Measurements from ENCODE around the gene RASA3. TPM values are rescaled to one million over a fixed set of nuclear protein-coding genes. Genes with fewer than 3 reads are reported as not detected.

Gene RASA3
- total RNA-seq, 1 experiment from 2014 or later, result 22.3 TPM

GRCh38 chr13:114082849-114083645 lies 49.4 kb downstream of the RASA3 start (continued):
- TF ChIP-seq, protein P1, sequence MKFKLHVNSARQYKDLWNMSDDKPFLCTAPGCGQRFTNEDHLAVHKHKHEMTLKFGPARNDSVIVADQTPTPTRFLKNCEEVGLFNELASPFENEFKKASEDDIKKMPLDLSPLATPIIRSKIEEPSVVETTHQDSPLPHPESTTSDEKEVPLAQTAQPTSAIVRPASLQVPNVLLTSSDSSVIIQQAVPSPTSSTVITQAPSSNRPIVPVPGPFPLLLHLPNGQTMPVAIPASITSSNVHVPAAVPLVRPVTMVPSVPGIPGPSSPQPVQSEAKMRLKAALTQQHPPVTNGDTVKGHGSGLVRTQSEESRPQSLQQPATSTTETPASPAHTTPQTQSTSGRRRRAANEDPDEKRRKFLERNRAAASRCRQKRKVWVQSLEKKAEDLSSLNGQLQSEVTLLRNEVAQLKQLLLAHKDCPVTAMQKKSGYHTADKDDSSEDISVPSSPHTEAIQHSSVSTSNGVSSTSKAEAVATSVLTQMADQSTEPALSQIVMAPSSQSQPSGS (CRISPR knock-in tag; IDR thresholded peaks at IDR 0.05; ENCODE audit: borderline replicate concordance, low read depth), result no peak

DNA sequence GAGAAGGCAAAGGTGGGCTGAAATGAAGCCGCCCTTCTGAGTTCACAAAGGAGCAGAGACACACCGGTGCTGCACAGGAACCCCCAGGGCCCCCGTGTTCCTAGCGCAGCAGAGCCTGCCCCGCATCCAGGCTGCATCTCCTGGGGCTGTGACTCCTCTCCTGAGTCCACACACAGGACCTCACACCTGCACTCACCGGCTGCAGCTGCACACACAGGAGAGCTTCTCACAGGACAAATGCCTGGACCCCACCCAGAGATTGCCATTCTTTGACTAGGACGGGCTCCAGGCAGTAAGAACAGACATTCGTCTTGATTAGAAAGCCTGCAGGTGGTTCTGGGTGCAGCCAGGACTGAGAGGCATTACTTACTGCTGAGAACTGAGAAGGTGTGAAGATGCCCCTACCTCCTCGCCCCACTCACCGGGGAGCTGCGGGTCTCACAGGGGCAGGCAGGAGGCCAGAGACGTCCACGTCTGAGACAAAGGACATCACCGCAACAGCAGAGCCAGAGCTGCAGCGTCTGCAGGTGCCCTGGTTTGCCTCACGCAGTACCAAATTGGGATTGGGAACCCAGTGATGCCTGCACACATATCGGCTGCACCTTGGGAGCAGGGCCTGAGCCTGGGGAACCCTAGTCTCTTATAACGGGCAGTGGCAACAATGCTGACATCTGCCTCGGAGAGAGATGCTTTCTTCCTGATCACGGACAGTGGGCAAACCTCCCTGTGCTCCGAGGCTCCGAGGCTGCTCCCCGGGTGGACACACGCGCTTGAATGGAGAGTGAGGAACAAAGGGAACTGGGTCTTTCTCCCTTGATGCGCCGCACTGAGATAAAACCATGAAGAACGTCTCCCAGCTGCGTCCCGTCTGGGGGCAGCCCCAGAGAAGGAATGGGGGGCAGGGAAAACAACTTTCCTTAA lies 50.4 kb downstream of the RASA3 start:
- CTCF ChIA-PET, result interaction anchor here (1.5 kb wide), 1 partner anchor 30 kb away, joined by 3 read pairs; no protein-coding TSS in a partner anchor
- peaks cover 12% of the 10 kb centered on the region; the same call in 1 of the 2 replicates for H3K9me3 Mint-ChIP-seq
- DNase-seq (ENCODE audit: low spot score) (peak; percentile 8), ATAC-seq (no peak)
- H3K4me3 Mint-ChIP-seq, result no peak overlapping the region
- POLR2A ChIA-PET, result no interaction called here
- H3K27ac Mint-ChIP-seq, result no peak overlapping the region
- no peaks in the 10 kb centered on the region for H3K27me3 Mint-ChIP-seq (ENCODE audit: low read depth)
- TF ChIP-seq TP53 (CRISPR knock-in tag; IDR thresholded peaks at IDR 0.05) (no peak), ZNF423 (CRISPR knock-in tag; IDR thresholded peaks at IDR 0.05) (no peak), ZNF671 (CRISPR knock-in tag; IDR thresholded peaks at IDR 0.05) (no peak), ZNF219 (CRISPR knock-in tag; IDR thresholded peaks at IDR 0.05; ENCODE audit: borderline replicate concordance) (no peak), ZNF416 (CRISPR knock-in tag; IDR thresholded peaks at IDR 0.05) (no peak), ZNF121 (CRISPR knock-in tag; IDR thresholded peaks at IDR 0.05) (no peak), NFYB (CRISPR knock-in tag; conservative IDR thresholded peaks at IDR 0.05; ENCODE audit: low read depth) (no peak), KAT7 (CRISPR knock-in tag; IDR thresholded peaks at IDR 0.05; ENCODE audit: borderline replicate concordance) (no peak), OVOL2 (CRISPR knock-in tag; IDR thresholded peaks at IDR 0.05; ENCODE audit: borderline replicate concordance) (no peak)
- TF ChIP-seq, protein P2, sequence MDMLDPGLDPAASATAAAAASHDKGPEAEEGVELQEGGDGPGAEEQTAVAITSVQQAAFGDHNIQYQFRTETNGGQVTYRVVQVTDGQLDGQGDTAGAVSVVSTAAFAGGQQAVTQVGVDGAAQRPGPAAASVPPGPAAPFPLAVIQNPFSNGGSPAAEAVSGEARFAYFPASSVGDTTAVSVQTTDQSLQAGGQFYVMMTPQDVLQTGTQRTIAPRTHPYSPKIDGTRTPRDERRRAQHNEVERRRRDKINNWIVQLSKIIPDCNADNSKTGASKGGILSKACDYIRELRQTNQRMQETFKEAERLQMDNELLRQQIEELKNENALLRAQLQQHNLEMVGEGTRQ (CRISPR knock-in tag; IDR thresholded peaks at IDR 0.05), result no peak
- TF ChIP-seq, protein P3, sequence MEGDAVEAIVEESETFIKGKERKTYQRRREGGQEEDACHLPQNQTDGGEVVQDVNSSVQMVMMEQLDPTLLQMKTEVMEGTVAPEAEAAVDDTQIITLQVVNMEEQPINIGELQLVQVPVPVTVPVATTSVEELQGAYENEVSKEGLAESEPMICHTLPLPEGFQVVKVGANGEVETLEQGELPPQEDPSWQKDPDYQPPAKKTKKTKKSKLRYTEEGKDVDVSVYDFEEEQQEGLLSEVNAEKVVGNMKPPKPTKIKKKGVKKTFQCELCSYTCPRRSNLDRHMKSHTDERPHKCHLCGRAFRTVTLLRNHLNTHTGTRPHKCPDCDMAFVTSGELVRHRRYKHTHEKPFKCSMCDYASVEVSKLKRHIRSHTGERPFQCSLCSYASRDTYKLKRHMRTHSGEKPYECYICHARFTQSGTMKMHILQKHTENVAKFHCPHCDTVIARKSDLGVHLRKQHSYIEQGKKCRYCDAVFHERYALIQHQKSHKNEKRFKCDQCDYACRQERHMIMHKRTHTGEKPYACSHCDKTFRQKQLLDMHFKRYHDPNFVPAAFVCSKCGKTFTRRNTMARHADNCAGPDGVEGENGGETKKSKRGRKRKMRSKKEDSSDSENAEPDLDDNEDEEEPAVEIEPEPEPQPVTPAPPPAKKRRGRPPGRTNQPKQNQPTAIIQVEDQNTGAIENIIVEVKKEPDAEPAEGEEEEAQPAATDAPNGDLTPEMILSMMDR (IDR thresholded peaks at IDR 0.05), result no peak
- TF ChIP-seq, protein P4, sequence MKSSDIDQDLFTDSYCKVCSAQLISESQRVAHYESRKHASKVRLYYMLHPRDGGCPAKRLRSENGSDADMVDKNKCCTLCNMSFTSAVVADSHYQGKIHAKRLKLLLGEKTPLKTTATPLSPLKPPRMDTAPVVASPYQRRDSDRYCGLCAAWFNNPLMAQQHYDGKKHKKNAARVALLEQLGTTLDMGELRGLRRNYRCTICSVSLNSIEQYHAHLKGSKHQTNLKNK (CRISPR knock-in tag; IDR thresholded peaks at IDR 0.05), result no peak
- H3K36me3 Mint-ChIP-seq, result peaks cover 14% of the 10 kb centered on the region
- H3K4me1 Mint-ChIP-seq, result 0 out of 2 replicates have a peak, but pooled peaks cover 5% of the 10 kb centered on the region

DNA sequence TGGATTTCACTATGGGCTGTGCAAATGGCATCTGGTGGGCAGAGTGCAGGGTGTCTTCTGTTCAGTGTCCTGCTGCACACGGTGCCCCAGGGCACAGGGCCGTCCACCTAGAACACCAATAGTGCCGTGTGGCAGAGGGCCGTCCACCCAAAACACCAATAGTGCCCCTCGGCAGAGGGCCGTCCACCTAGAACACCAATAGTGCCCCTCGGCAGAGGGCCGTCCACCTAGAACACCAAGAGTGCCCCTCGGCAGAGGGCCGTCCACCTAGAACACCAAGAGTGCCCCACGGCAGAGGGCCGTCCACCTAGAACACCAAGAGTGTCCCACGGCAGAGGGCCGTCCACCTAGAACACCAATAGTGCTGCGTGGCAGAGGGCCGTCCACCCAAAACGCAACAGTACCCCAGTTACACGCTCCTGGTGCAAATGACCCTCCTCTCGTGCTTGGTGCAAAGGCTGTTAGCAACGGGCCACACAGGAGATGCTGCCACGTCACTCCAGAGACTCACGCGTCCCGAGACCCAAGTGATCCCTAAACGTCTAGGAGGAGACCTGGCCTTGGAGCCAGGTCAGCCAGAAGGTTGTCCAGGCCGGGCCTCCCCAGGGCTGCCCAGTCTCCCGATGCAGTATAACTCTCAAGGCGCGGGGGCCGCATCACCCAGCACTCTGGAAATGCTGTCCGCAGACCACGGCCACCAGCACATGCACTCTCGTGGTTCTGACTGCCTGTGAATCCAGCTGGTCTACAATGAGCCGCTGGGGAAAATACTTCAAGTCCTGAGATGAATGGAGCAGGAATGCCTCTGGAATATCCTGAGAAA lies 51.5 kb downstream of the RASA3 start:
- Mint-ChIP-seq H3K9me3 (peaks cover 12% of the 10 kb centered on the region; the same call in 1 of the 2 replicates), H3K36me3 (peaks cover 14% of the 10 kb centered on the region), H3K4me1 (0 out of 2 replicates have a peak, but pooled peaks cover 5% of the 10 kb centered on the region), H3K27me3 (ENCODE audit: low read depth) (no peaks in the 10 kb centered on the region), H3K4me3 (no peak overlapping the region), H3K27ac (no peak overlapping the region)
- DNase-seq (ENCODE audit: low spot score) (peak; percentile 9), ATAC-seq (no peak)
- ChIA-PET POLR2A (no interaction called here), CTCF (no interaction called here)
- TF ChIP-seq, protein P5, sequence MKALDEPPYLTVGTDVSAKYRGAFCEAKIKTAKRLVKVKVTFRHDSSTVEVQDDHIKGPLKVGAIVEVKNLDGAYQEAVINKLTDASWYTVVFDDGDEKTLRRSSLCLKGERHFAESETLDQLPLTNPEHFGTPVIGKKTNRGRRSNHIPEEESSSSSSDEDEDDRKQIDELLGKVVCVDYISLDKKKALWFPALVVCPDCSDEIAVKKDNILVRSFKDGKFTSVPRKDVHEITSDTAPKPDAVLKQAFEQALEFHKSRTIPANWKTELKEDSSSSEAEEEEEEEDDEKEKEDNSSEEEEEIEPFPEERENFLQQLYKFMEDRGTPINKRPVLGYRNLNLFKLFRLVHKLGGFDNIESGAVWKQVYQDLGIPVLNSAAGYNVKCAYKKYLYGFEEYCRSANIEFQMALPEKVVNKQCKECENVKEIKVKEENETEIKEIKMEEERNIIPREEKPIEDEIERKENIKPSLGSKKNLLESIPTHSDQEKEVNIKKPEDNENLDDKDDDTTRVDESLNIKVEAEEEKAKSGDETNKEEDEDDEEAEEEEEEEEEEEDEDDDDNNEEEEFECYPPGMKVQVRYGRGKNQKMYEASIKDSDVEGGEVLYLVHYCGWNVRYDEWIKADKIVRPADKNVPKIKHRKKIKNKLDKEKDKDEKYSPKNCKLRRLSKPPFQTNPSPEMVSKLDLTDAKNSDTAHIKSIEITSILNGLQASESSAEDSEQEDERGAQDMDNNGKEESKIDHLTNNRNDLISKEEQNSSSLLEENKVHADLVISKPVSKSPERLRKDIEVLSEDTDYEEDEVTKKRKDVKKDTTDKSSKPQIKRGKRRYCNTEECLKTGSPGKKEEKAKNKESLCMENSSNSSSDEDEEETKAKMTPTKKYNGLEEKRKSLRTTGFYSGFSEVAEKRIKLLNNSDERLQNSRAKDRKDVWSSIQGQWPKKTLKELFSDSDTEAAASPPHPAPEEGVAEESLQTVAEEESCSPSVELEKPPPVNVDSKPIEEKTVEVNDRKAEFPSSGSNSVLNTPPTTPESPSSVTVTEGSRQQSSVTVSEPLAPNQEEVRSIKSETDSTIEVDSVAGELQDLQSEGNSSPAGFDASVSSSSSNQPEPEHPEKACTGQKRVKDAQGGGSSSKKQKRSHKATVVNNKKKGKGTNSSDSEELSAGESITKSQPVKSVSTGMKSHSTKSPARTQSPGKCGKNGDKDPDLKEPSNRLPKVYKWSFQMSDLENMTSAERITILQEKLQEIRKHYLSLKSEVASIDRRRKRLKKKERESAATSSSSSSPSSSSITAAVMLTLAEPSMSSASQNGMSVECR (CRISPR knock-in tag; IDR thresholded peaks at IDR 0.05; ENCODE audit: borderline replicate concordance), result no peak
- TF ChIP-seq KAT7 (CRISPR knock-in tag; IDR thresholded peaks at IDR 0.05; ENCODE audit: borderline replicate concordance), result no peak
- no peak for TF ChIP-seq ZNF671 (CRISPR knock-in tag; IDR thresholded peaks at IDR 0.05)
- no peak for TF ChIP-seq JUN (CRISPR knock-in tag; IDR thresholded peaks at IDR 0.05)
- no peak for TF ChIP-seq ATF3 (CRISPR knock-in tag; conservative IDR thresholded peaks at IDR 0.05)
